DOHH2 (cell line): ENCODE results near the gene KDM1B.

ENCODE experiments used
- EZH2phosphoT487 ChIP-seq: fragments of 200-600 bp; sonication (generic); IDR thresholded peaks from 2 replicates; pipeline ENCODE4 v1.6.1; 2017; ENCODE audit warnings: borderline replicate concordance, mild to moderate bottlenecking, antibody characterized with exemption, low read length, moderate library complexity, mixed read lengths
- TF ChIP-seq, protein P1 (sequence below): fragments of 200-600 bp; sonication (generic); IDR thresholded peaks from one replicate; pipeline ENCODE4 v1.5.1; 2014; ENCODE audit warnings: antibody characterized with exemption, mild to moderate bottlenecking, low read depth, low read length; ENCODE audit not compliant: poor library complexity, severe bottlenecking

DNA sequence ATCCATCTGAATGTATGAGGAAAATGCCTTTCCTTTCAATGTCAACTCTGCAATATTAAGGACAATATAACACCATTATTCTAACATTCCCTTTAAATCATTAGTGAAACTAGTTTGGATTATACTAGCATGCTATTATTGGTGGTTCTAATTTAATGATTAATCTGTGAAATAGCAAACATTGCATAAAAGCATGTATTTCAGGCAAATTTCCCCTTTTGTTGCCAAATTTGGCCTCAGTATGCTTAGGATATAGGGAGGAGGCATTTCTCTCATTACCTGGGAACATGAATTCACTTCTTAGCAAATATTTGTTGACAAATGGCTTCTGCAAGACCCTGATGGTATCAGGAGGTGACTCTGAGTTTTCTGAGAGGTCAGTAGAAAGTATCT is 1.9 kb upstream of the KDM1B start:
- TF ChIP-seq, protein P1, sequence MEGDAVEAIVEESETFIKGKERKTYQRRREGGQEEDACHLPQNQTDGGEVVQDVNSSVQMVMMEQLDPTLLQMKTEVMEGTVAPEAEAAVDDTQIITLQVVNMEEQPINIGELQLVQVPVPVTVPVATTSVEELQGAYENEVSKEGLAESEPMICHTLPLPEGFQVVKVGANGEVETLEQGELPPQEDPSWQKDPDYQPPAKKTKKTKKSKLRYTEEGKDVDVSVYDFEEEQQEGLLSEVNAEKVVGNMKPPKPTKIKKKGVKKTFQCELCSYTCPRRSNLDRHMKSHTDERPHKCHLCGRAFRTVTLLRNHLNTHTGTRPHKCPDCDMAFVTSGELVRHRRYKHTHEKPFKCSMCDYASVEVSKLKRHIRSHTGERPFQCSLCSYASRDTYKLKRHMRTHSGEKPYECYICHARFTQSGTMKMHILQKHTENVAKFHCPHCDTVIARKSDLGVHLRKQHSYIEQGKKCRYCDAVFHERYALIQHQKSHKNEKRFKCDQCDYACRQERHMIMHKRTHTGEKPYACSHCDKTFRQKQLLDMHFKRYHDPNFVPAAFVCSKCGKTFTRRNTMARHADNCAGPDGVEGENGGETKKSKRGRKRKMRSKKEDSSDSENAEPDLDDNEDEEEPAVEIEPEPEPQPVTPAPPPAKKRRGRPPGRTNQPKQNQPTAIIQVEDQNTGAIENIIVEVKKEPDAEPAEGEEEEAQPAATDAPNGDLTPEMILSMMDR: no peak
- no peak for TF ChIP-seq EZH2phosphoT487
